K562 (cell line): ENCODE data around the gene NUP85. TPM values are rescaled to one million over a fixed set of nuclear protein-coding genes. Genes with fewer than 3 reads are reported as not detected.
A peak's percentile ranks its signal among the peaks of the same experiment; 100 is the strongest.

ENCODE experiments used
- BMI1 ChIP-seq: fragments of 150-350 bp; IDR thresholded peaks from 2 replicates; pipeline ENCODE4 v1.6.1; 2014; ENCODE audit warnings: low read length
- CCNT2 ChIP-seq: IDR thresholded peaks from 2 replicates; pipeline ENCODE4 v1.6.1; 2011; ENCODE audit warnings: borderline replicate concordance, low read depth, mild to moderate bottlenecking, moderate library complexity, mixed read lengths, low read length; ENCODE audit not compliant: insufficient read length; ENCODE audit errors: extremely low read depth
- CREB1 ChIP-seq, 2 experiments: sonication (generic) in 1 of 2; formaldehyde crosslinking in 1 of 2; IDR thresholded peaks; 2 replicates each; pipeline versions ENCODE4 v1.6.1 to v1.8.0; 2012 to 2022; ENCODE audit warnings: inconsistent platforms in 1 of 2, mild to moderate bottlenecking in 1 of 2, missing genetic modification reagents in 1 of 2, moderate library complexity in 1 of 2
- CREM ChIP-seq: IDR thresholded peaks from 2 replicates; pipeline ENCODE4 v1.6.1; 2014; ENCODE audit warnings: antibody characterized with exemption, low read depth
- FUS ChIP-seq: fragments of 200-400 bp; formaldehyde crosslinking; optimal IDR thresholded peaks from 2 replicates; pipeline ENCODE3; 2017; ENCODE audit warnings: low read depth, low read length
- MCM3 ChIP-seq: fragments of 450-650 bp; IDR thresholded peaks from 2 replicates; pipeline ENCODE4 v1.6.1; 2016
- MTA1 ChIP-seq: fragments of 450-650 bp; IDR thresholded peaks from 2 replicates; pipeline ENCODE4 v1.6.1; 2017; ENCODE audit warnings: borderline replicate concordance
- NCOA2 ChIP-seq, 2 experiments: fragments of 450-650 bp; IDR thresholded peaks; 2 replicates each; pipeline ENCODE4 v1.6.1; 2018; ENCODE audit warnings: mild to moderate bottlenecking in 2 of 2, moderate library complexity in 1 of 2; ENCODE audit not compliant: partially characterized antibody in 2 of 2
- NFE2L1 ChIP-seq: fragments of 450-650 bp; IDR thresholded peaks from 2 replicates; pipeline ENCODE4 v1.6.1; 2016; ENCODE audit warnings: missing genetic modification characterization, low read depth, mild to moderate bottlenecking, missing compliant biosample characterization, moderate library complexity, borderline replicate concordance
- POLR3G ChIP-seq: IDR thresholded peaks from 2 replicates; pipeline ENCODE4 v1.6.1; 2011; ENCODE audit not compliant: insufficient read length, insufficient replicate concordance; ENCODE audit errors: extremely low read depth
- RCOR1 ChIP-seq, 2 experiments: IDR thresholded peaks; 2 replicates each; pipeline ENCODE4 v1.6.1; 2012; ENCODE audit warnings: low read depth in 2 of 2, low read length in 2 of 2, borderline replicate concordance in 1 of 2, improper control_type of control experiment in 1 of 2
- SIN3A ChIP-seq, 2 experiments: fragments of 150-350 bp in 1 of 2; IDR thresholded peaks; 2 replicates each; pipeline ENCODE4 v1.6.1; 2011 to 2016; ENCODE audit warnings: borderline replicate concordance in 2 of 2, low read depth in 2 of 2, low read length in 2 of 2, mild to moderate bottlenecking in 2 of 2, moderate library complexity in 2 of 2; ENCODE audit not compliant: control insufficient read depth in 1 of 2
- SUPT5H ChIP-seq: fragments of 450-650 bp; IDR thresholded peaks from 2 replicates; pipeline ENCODE4 v1.6.1; 2016
- TAF15 ChIP-seq: fragments of 200-400 bp; formaldehyde crosslinking; IDR thresholded peaks from 2 replicates; pipeline ENCODE4 v1.6.1; 2017; ENCODE audit warnings: mild to moderate bottlenecking, low read depth, low read length, moderate library complexity
- ZNF589 ChIP-seq: fragments of 200-800 bp; sonication (Bioruptor generic); IDR thresholded peaks from 2 replicates; pipeline ENCODE4 v1.6.1; 2016; ENCODE audit warnings: low read depth, missing genetic modification characterization, missing compliant biosample characterization
- ZNF764 ChIP-seq: fragments of 250-450 bp; sonication (Bioruptor Pico); IDR thresholded peaks from 2 replicates; pipeline ENCODE4 v1.4.0; 2020; ENCODE audit warnings: low read depth, mild to moderate bottlenecking, moderate library complexity
- polyA plus RNA-seq, 8 experiments: library from polyadenylated mRNA; depleted of rRNA in 4 of 8; stranded (reverse) in 5 of 8; unstranded in 3 of 8; fragments of >200 nt; fragmentation: Nextera tagmentation in 2 of 8; fragmentation: Illumina TruSeq in 1 of 8; extraction: Ambion mirVana in 2 of 8; extraction: Trizol in 1 of 8; gene quantifications; 2 replicates each; pipeline versions ENCODE4 v1.2.1 to v1.2.3, GENCODE V29; 2011 to 2014; ENCODE audit warnings: inconsistent platforms in 1 of 8, missing spikeins in 1 of 8
- total RNA-seq, 7 experiments: library from RNA; depleted of rRNA in 6 of 7; stranded (reverse); fragments of >200 nt in 6 of 7; fragmentation: Illumina TruSeq in 2 of 7; extraction: Trizol in 2 of 7; gene quantifications; 2 replicates each; pipeline versions ENCODE4 v1.2.1 to v1.2.3, GENCODE V29; 2011 to 2021; ENCODE audit warnings: low replicate concordance in 1 of 7
- TF ChIP-seq, protein P1 (sequence below), 2 experiments: fragments of 450-650 bp in 1 of 2; sonication (generic) in 1 of 2; formaldehyde crosslinking in 1 of 2; IDR thresholded peaks in 1 of 2; conservative IDR thresholded peaks in 1 of 2; 2 replicates each; pipeline versions ENCODE4 v1.6.1 to v1.8.1; 2016 to 2023; ENCODE audit warnings: mild to moderate bottlenecking in 2 of 2, moderate library complexity in 2 of 2, inconsistent platforms in 1 of 2, missing genetic modification reagents in 1 of 2
- TF ChIP-seq, protein P2 (sequence below): sonication (generic); formaldehyde crosslinking; IDR thresholded peaks from 2 replicates; pipeline ENCODE4 v1.8.0; 2022; ENCODE audit warnings: missing genetic modification reagents, mild to moderate bottlenecking, moderate library complexity, borderline replicate concordance
- TF ChIP-seq, protein P3 (sequence below): sonication (generic); formaldehyde crosslinking; IDR thresholded peaks from 2 replicates; pipeline ENCODE4 v1.8.1; 2022; ENCODE audit warnings: missing genetic modification reagents

Gene NUP85
- total and polyA plus RNA-seq, 9 of the 15 experiments (the other 6 are each of a cell fraction or from before 2014, with no cell fraction given) = 50.2 to 177 (median 110) TPM

- no peak for TF ChIP-seq NFE2L1 (tag)
- TF ChIP-seq NCOA2 (IDR thresholded peaks at IDR 0.05; ENCODE audit: partially characterized antibody in 2 of 2) = no peak
- TF ChIP-seq, protein P1, sequence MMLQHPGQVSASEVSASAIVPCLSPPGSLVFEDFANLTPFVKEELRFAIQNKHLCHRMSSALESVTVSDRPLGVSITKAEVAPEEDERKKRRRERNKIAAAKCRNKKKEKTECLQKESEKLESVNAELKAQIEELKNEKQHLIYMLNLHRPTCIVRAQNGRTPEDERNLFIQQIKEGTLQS (IDR thresholded peaks at IDR 0.05) = no peak
- TF ChIP-seq, protein P1 (CRISPR knock-in tag; conservative IDR thresholded peaks at IDR 0.05) = 0 out of 2 replicates have a peak, but pooled peaks have one; percentile 43
- TF ChIP-seq SIN3A (IDR thresholded peaks at IDR 0.05; ENCODE audit: borderline replicate concordance in 2 of 2, control insufficient read depth in 1 of 2, low read depth in 2 of 2, low read length in 2 of 2) = peak in 1 of 2 experiments; percentile 87; a peak in 3 of 4 replicates
- TF ChIP-seq RCOR1 (IDR thresholded peaks at IDR 0.05; ENCODE audit: borderline replicate concordance in 1 of 2, low read depth in 2 of 2, low read length in 2 of 2) = peak in 1 of 2 experiments; percentile 41; a peak in 1 of 4 replicates
- no peak for TF ChIP-seq TAF15
- TF ChIP-seq CREB1 (IDR thresholded peaks at IDR 0.05) = peak; percentile 93
- TF ChIP-seq CREB1 (CRISPR knock-in tag; IDR thresholded peaks at IDR 0.05) = peak; percentile 90
- TF ChIP-seq FUS = peak; percentile 65
- TF ChIP-seq, protein P2, sequence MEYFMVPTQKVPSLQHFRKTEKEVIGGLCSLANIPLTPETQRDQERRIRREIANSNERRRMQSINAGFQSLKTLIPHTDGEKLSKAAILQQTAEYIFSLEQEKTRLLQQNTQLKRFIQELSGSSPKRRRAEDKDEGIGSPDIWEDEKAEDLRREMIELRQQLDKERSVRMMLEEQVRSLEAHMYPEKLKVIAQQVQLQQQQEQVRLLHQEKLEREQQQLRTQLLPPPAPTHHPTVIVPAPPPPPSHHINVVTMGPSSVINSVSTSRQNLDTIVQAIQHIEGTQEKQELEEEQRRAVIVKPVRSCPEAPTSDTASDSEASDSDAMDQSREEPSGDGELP (CRISPR knock-in tag) = no peak
- peak; percentile 60 for TF ChIP-seq SUPT5H
- TF ChIP-seq BMI1 = no peak
- no peak for TF ChIP-seq MCM3
- TF ChIP-seq CREM = peak; percentile 97
- 0 out of 2 replicates have a peak, but pooled peaks have one; percentile 44 for TF ChIP-seq ZNF764
- no peak for TF ChIP-seq ZNF589
- TF ChIP-seq POLR3G = no peak
- peak; percentile 87 for TF ChIP-seq CCNT2
- TF ChIP-seq, protein P3, sequence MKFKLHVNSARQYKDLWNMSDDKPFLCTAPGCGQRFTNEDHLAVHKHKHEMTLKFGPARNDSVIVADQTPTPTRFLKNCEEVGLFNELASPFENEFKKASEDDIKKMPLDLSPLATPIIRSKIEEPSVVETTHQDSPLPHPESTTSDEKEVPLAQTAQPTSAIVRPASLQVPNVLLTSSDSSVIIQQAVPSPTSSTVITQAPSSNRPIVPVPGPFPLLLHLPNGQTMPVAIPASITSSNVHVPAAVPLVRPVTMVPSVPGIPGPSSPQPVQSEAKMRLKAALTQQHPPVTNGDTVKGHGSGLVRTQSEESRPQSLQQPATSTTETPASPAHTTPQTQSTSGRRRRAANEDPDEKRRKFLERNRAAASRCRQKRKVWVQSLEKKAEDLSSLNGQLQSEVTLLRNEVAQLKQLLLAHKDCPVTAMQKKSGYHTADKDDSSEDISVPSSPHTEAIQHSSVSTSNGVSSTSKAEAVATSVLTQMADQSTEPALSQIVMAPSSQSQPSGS (CRISPR knock-in tag) = no peak
- TF ChIP-seq MTA1 = peak; percentile 52; the same call in 1 of the 2 replicates
Observed at GRCh38 chr17:75271233-75271954, 65.9 kb downstream of the NUP85 start (continued).
